Measurements from ENCODE around the gene SMIM38. TPM values are rescaled to one million over a fixed set of nuclear protein-coding genes. Genes with fewer than 3 reads are reported as not detected.

The SMIM38 gene
- polyA plus RNA-seq, 1 of the 3 experiments (the other 2 are of a cell fraction) = 0.13 TPM

DNA sequence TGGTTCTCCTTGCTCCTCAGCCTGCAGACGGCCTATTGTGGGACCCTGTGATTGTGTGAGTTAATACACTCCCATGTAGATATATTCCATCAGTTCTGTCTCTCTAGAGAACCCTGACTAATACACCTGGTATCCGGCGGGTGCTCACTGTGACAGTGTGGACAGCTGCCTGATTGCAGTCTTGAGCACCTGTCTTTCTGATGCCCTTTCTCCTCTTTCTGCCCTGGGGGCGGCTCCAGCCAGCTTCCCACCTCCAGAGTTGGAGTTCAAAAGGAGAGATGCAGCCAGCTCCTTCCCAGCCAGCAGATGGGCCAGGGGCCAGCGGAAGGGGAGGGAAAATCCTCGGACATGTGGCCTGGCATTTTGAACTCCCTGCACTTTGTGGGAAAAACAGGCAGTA lies 15.0 kb downstream of the SMIM38 start:
- 77% methylated on average over 6 of the region's 6 CpGs for WGBS (ENCODE audit: low lambda C conversion rate)
- Histone ChIP-seq H3K9ac (no peak overlapping the region), H3K27me3 (ENCODE audit: insufficient read depth) (no peaks in the 10 kb centered on the region), H3K36me3 (replicated peaks in 1 of 2; ENCODE audit: control insufficient read depth in 1 of 2, insufficient read depth in 2 of 2, low read length in 1 of 2) (no peaks in the 10 kb centered on the region), H3K27ac (ENCODE audit: low read depth in 2 of 2, low read length in 1 of 2) (no peak overlapping the region), H3K4me1 (ENCODE audit: control insufficient read depth in 1 of 2, insufficient read depth in 2 of 2, low read depth in 1 of 2, low read length in 1 of 2) (peaks cover 8 to 13% of the 10 kb centered on the region in 2 experiments; a peak in 3 of 4 replicates), H3K79me2 (ENCODE audit: insufficient read depth) (no peaks in the 10 kb centered on the region), H3F3A (replicated peaks; ENCODE audit: insufficient read depth) (no peaks in the 10 kb centered on the region), H3K4me2 (no peak overlapping the region), H3K9me3 (no peaks in the 10 kb centered on the region), H2AFZ (ENCODE audit: low read depth) (no peak overlapping the region), H4K20me1 (ENCODE audit: insufficient read depth) (no peaks in the 10 kb centered on the region), H3K9me2 (no peaks in the 10 kb centered on the region), H3K4me3 (ENCODE audit: low read depth in 2 of 2, low read length in 1 of 2) (no peak overlapping the region)
- no peak for DNase-seq
- TF ChIP-seq, protein P1, sequence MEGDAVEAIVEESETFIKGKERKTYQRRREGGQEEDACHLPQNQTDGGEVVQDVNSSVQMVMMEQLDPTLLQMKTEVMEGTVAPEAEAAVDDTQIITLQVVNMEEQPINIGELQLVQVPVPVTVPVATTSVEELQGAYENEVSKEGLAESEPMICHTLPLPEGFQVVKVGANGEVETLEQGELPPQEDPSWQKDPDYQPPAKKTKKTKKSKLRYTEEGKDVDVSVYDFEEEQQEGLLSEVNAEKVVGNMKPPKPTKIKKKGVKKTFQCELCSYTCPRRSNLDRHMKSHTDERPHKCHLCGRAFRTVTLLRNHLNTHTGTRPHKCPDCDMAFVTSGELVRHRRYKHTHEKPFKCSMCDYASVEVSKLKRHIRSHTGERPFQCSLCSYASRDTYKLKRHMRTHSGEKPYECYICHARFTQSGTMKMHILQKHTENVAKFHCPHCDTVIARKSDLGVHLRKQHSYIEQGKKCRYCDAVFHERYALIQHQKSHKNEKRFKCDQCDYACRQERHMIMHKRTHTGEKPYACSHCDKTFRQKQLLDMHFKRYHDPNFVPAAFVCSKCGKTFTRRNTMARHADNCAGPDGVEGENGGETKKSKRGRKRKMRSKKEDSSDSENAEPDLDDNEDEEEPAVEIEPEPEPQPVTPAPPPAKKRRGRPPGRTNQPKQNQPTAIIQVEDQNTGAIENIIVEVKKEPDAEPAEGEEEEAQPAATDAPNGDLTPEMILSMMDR (IDR thresholded peaks at IDR 0.05) = no peak
- no peak for TF ChIP-seq TCF12 (IDR thresholded peaks at IDR 0.05)
- no peak for TF ChIP-seq FOXM1 (IDR thresholded peaks at IDR 0.05; ENCODE audit: low read depth)
- no peak for TF ChIP-seq RXRA (IDR thresholded peaks at IDR 0.05; ENCODE audit: borderline replicate concordance, low read depth)
- no peak for TF ChIP-seq EP300 (IDR thresholded peaks at IDR 0.05; ENCODE audit: borderline replicate concordance in 1 of 2, low read depth in 1 of 2, low read length in 1 of 2)
- TF ChIP-seq SIN3A (IDR thresholded peaks at IDR 0.05; ENCODE audit: borderline replicate concordance, low read depth, low read length) = no peak
- no peak for TF ChIP-seq GATA2 (CRISPR knock-in tag; IDR thresholded peaks at IDR 0.05)
- TF ChIP-seq FOXJ3 (CRISPR knock-in tag; IDR thresholded peaks at IDR 0.05) = no peak
- no peak for TF ChIP-seq MXI1 (IDR thresholded peaks at IDR 0.05; ENCODE audit: low read depth, low read length)
- TF ChIP-seq, protein P2, sequence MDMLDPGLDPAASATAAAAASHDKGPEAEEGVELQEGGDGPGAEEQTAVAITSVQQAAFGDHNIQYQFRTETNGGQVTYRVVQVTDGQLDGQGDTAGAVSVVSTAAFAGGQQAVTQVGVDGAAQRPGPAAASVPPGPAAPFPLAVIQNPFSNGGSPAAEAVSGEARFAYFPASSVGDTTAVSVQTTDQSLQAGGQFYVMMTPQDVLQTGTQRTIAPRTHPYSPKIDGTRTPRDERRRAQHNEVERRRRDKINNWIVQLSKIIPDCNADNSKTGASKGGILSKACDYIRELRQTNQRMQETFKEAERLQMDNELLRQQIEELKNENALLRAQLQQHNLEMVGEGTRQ (IDR thresholded peaks at IDR 0.05; ENCODE audit: borderline replicate concordance, low read depth, low read length) = no peak
- TF ChIP-seq, protein P3, sequence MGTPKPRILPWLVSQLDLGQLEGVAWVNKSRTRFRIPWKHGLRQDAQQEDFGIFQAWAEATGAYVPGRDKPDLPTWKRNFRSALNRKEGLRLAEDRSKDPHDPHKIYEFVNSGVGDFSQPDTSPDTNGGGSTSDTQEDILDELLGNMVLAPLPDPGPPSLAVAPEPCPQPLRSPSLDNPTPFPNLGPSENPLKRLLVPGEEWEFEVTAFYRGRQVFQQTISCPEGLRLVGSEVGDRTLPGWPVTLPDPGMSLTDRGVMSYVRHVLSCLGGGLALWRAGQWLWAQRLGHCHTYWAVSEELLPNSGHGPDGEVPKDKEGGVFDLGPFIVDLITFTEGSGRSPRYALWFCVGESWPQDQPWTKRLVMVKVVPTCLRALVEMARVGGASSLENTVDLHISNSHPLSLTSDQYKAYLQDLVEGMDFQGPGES (IDR thresholded peaks at IDR 0.05; ENCODE audit: low read depth, low read length) = no peak
- TF ChIP-seq RAD21 (IDR thresholded peaks at IDR 0.05; ENCODE audit: low read length) = no peak
- no peak for TF ChIP-seq NFIC (IDR thresholded peaks at IDR 0.05; ENCODE audit: borderline replicate concordance)
- TF ChIP-seq EZH2phosphoT487 (IDR thresholded peaks at IDR 0.05; ENCODE audit: borderline replicate concordance, low read depth) = no peak
- TF ChIP-seq RFX5 (IDR thresholded peaks at IDR 0.05; ENCODE audit: low read length) = no peak
- no peak for TF ChIP-seq SMC3 (IDR thresholded peaks at IDR 0.05; ENCODE audit: low read depth, low read length)
- TF ChIP-seq RCOR1 (IDR thresholded peaks at IDR 0.05; ENCODE audit: low read length) = no peak
- TF ChIP-seq, protein P4, sequence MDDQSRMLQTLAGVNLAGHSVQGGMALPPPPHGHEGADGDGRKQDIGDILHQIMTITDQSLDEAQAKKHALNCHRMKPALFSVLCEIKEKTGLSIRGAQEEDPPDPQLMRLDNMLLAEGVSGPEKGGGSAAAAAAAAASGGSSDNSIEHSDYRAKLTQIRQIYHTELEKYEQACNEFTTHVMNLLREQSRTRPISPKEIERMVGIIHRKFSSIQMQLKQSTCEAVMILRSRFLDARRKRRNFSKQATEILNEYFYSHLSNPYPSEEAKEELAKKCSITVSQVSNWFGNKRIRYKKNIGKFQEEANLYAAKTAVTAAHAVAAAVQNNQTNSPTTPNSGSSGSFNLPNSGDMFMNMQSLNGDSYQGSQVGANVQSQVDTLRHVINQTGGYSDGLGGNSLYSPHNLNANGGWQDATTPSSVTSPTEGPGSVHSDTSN (IDR thresholded peaks at IDR 0.05) = no peak
- no peak for TF ChIP-seq FOSL2 (IDR thresholded peaks at IDR 0.05; ENCODE audit: borderline replicate concordance, low read depth)
- no peak for TF ChIP-seq TEAD4 (IDR thresholded peaks at IDR 0.05; ENCODE audit: borderline replicate concordance, insufficient read depth)
- ChIA-PET POLR2A (no interaction called here), CTCF (interaction anchor here (0.6 to 0.9 kb wide), 5 partner anchors 11 to 100 kb away, joined by 3 to 4 read pairs (median 3); no protein-coding TSS in a partner anchor)

Data from SK-N-SH (cell line).